Omental fat pad (tissue), 4 donors: ENCODE data around the gene PYDC1. TPM values are rescaled to one million over a fixed set of nuclear protein-coding genes. Genes with fewer than 3 reads are reported as not detected.

ENCODE experiments used
- ATAC-seq: fragments of 150-250 bp; one replicate; pipeline ENCODE4 v1.9.1; 2016; ENCODE audit warnings: mild to moderate bottlenecking, moderate library complexity; ENCODE audit not compliant: low FRiP score
- DNase-seq: peaks from one replicate; pipeline ENCODE4 v3.0.0-alpha.2; 2019; ENCODE audit warnings: low spot score
- CTCF ChIP-seq, 3 donors: fragments of 450-650 bp; IDR thresholded peaks; one replicate each; pipeline ENCODE4 v1.5.1; 2016 to 2017; ENCODE audit warnings: antibody characterized with exemption in 3 of 3, mild to moderate bottlenecking in 3 of 3, moderate library complexity in 2 of 3
- total RNA-seq, 4 donors: library from RNA; depleted of rRNA; stranded (reverse); fragments of >200 nt; gene quantifications; one replicate each; pipeline ENCODE4 v1.1.0, GENCODE V29; 2016

The PYDC1 gene
- total RNA-seq, 4 donors from 2014 or later, result not detected

DNA sequence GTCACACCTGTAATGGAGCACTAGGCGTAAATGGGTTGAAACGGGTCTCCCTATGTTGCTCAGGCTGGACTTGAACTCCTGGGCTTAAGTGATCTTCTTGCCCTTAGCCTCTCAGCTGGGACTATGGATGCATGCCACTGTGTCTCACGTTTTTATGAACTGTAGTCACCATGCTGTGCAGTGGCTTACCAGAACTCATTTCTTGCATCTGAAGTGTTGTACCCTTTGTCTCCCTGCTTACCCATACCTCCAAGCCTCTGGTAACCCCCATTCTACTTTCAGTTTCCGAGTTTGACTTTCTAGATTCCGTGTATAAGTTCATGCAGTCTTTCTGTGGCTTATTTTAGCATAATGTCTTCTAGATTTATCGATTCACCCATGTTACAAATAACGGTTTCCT lies 22.0 kb downstream of the PYDC1 start:
- TF ChIP-seq CTCF (IDR thresholded peaks at IDR 0.05), result no peak
- DNase-seq (no peak), ATAC-seq (no peak)

DNA sequence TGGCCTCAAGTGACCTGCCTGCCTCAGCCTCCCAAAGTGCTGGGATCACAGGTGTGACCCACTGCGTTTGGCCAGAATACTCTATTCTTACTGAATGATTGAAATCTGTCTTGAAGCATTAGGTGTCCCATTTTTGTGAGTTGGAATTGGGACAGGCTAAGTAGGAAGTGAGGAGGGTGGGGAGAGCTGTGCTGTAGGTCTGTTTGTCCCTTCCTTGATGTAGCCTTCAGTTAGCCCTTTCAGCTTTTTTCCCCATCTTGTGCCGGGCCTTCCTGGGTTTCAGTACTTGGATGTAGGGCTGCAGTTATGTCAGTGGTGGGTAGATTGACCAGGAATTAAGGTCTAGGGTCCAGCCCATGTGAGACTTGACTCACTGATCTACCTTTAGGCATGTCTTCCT lies 23.1 kb downstream of the PYDC1 start:
- no peak for ATAC-seq
- TF ChIP-seq CTCF (IDR thresholded peaks at IDR 0.05), result no peak
- no peak for DNase-seq

DNA sequence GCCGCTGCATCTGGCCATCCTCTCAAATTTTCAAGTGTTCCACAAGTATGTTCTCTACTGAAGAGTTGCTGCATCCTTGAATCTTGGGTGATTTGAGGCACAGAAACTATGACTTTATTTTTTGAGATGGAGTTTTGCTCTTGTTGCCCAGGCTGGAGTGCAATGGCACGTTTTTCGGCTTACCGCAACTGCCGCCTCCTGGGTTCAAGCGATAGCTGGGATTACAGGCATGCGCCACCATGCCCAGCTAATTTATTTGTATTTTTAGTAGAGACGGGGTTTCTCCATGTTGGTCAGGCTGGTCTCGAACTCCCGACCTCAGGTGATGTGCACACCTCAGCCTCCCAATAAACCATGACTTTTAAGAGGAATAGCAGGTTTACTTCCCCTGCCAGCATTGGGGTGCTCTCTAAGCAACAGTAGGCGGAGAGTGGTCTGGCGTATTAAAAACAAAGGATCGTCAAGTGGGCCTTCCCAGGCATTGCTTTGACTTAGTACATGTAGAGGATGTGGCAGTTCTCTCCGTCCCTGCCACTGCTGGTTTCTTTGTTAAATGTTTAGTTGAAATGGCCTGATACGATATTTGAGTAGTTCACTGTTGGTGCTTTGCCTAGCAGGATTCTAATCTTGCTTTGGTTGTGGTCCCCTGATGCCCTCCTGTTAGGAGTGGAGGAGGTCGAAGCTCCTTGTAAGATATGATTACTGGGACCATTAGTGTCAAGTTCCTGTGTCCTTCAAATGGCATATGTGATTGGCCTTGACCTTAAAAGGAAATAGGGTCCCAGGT lies 23.9 kb downstream of the PYDC1 start:
- DNase-seq, result no peak
- ATAC-seq, result no peak
- no peak for TF ChIP-seq CTCF (IDR thresholded peaks at IDR 0.05)

- DNase-seq (no peak), ATAC-seq (no peak)
- TF ChIP-seq CTCF (IDR thresholded peaks at IDR 0.05), result no peak
Observed at GRCh38 chr16:31191697-31192428, 25.1 kb downstream of the PYDC1 start.

DNA sequence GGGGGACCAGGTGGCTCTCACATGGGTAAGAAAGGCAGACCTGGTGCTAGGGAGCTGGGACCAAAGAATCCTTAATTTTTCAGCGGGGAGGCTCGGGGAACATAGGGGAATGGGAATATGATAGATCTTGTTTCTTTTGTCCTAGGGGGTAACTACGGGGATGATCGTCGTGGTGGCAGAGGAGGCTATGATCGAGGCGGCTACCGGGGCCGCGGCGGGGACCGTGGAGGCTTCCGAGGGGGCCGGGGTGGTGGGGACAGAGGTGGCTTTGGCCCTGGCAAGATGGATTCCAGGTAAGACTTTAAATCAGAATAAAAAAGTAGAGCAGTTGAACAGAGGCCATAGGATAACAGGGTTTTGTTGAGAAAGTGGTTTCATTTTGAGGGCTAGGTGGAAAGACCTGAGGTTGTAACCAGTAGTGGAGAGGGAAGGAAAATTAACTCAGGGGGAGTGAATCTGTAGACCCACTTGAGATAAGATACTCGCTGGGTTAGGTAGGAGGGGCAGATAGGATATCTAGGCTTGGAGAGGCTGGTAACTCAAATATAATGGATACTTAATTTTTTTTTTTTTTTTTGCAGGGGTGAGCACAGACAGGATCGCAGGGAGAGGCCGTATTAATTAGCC lies 26.0 kb downstream of the PYDC1 start:
- no peak for TF ChIP-seq CTCF (IDR thresholded peaks at IDR 0.05)
- no peak for DNase-seq
- no peak for ATAC-seq

DNA sequence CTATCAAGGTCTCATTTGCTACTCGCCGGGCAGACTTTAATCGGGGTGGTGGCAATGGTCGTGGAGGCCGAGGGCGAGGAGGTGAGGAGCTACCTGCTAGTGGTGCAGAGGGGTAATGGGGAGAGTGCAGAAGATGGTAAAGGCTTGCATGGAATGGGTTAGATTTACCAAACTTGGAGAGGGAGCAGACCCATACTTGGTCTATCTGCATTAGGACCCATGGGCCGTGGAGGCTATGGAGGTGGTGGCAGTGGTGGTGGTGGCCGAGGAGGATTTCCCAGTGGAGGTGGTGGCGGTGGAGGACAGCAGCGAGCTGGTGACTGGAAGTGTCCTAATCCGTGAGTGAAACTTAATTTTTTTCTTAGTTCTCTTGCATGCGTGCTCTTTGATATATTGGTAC lies 26.9 kb downstream of the PYDC1 start:
- DNase-seq, result no peak
- ATAC-seq, result no peak
- no peak for TF ChIP-seq CTCF (IDR thresholded peaks at IDR 0.05)
